ENCODE results near the gene APLP2.
"Not testable (repeated sequence)": the region's sequence is repeated elsewhere in the genome, so short reads cannot be mapped to it uniquely, and the experiment has no call there.

The APLP2 gene

GRCh38 chr11:130178441-130179339 is 109.0 kb downstream of the APLP2 start:
- no peak for DNase-seq

GRCh38 chr11:130179396-130180306 is 110.0 kb downstream of the APLP2 start:
- peak; percentile 77 for DNase-seq

- DNase-seq: no peak
Observed at GRCh38 chr11:130180491-130180890, 110.8 kb downstream of the APLP2 start.

GRCh38 chr11:130180896-130181294 is 111.2 kb downstream of the APLP2 start:
- DNase-seq: no peak

GRCh38 chr11:130181295-130182272 is 111.9 kb downstream of the APLP2 start:
- DNase-seq: peak; percentile 82

- DNase-seq: no peak
Observed at GRCh38 chr11:130183878-130184610, 114.3 kb downstream of the APLP2 start.

GRCh38 chr11:130187096-130187495 is 117.4 kb downstream of the APLP2 start:
- no peak for DNase-seq

GRCh38 chr11:130188047-130188446 is 118.4 kb downstream of the APLP2 start:
- no peak for DNase-seq

- no peak for DNase-seq
Observed at GRCh38 chr11:130188585-130189347, 119.1 kb downstream of the APLP2 start.

- DNase-seq: no peak
Observed at GRCh38 chr11:130189492-130190210, 120.0 kb downstream of the APLP2 start.

- no peak for DNase-seq
Observed at GRCh38 chr11:130190371-130190881, 120.7 kb downstream of the APLP2 start.

GRCh38 chr11:130191896-130192295 is 122.2 kb downstream of the APLP2 start:
- no peak for DNase-seq

GRCh38 chr11:130192845-130193267 is 123.2 kb downstream of the APLP2 start:
- no peak for DNase-seq

GRCh38 chr11:130193551-130193950 is 123.9 kb downstream of the APLP2 start:
- not testable (repeated sequence) for DNase-seq
